HTERT RPE-1 (cell line): ENCODE measurements around the gene RABEP1.

Experiments
- in situ Hi-C: fragments of 300-500 bp; cut with MboI; formaldehyde crosslinking; loops from 4 replicates; pipeline ENCODE4 v1.14.3; 2020; ENCODE audit warnings: low sequenced_read_pairs

Gene RABEP1

GRCh38 chr17:5264893-5265292, 17.2 kb upstream of the RABEP1 start:
- in situ Hi-C loops = no loop called here

- in situ Hi-C loops = no loop called here
These were observed 12.7 kb upstream of the RABEP1 start for GRCh38 chr17:5269241-5269960.

GRCh38 chr17:5272322-5272721, 9.8 kb upstream of the RABEP1 start:
- in situ Hi-C loops = no loop called here

GRCh38 chr17:5282642-5283217, 646 bp downstream of the RABEP1 start:
- in situ Hi-C loops = no loop called here

GRCh38 chr17:5283571-5284315, 1.7 kb downstream of the RABEP1 start:
- in situ Hi-C loops = no loop called here

GRCh38 chr17:5284681-5285080, 2.6 kb downstream of the RABEP1 start:
- in situ Hi-C loops = no loop called here

- in situ Hi-C loops = no loop called here
These were observed 4.8 kb downstream of the RABEP1 start for GRCh38 chr17:5286846-5287245.

- in situ Hi-C loops = no loop called here
These were observed 9.7 kb downstream of the RABEP1 start for GRCh38 chr17:5291683-5292350.

- in situ Hi-C loops = no loop called here
These were observed 15.2 kb downstream of the RABEP1 start for GRCh38 chr17:5297245-5297644.

- in situ Hi-C loops = no loop called here
These were observed 17.3 kb downstream of the RABEP1 start for GRCh38 chr17:5299383-5299782.

- in situ Hi-C loops = no loop called here
These were observed 22.6 kb downstream of the RABEP1 start for GRCh38 chr17:5304636-5305035.

GRCh38 chr17:5309851-5310250, 27.8 kb downstream of the RABEP1 start:
- in situ Hi-C loops = no loop called here

- in situ Hi-C loops = no loop called here
These were observed 43.8 kb downstream of the RABEP1 start for GRCh38 chr17:5325851-5326250.

GRCh38 chr17:5329784-5330557, 47.9 kb downstream of the RABEP1 start:
- in situ Hi-C loops = no loop called here

- in situ Hi-C loops = no loop called here
These were observed 48.9 kb downstream of the RABEP1 start for GRCh38 chr17:5330981-5331380.

GRCh38 chr17:5331506-5331905, 49.4 kb downstream of the RABEP1 start:
- in situ Hi-C loops = no loop called here

- in situ Hi-C loops = no loop called here
These were observed 62.8 kb downstream of the RABEP1 start for GRCh38 chr17:5344914-5345313.

- in situ Hi-C loops = no loop called here
These were observed 70.7 kb downstream of the RABEP1 start for GRCh38 chr17:5352681-5353289.

- in situ Hi-C loops = no loop called here
These were observed 72.2 kb downstream of the RABEP1 start for GRCh38 chr17:5354310-5354709.

- in situ Hi-C loops = no loop called here
These were observed 72.9 kb downstream of the RABEP1 start for GRCh38 chr17:5354886-5355415.
